ENCODE measurements around the gene MTHFD1L. TPM values are rescaled to one million over a fixed set of nuclear protein-coding genes. Genes with fewer than 3 reads are reported as not detected.

The MTHFD1L gene
- total and polyA plus RNA-seq, 2 donors from 2014 or later = 4.7 to 39.6 TPM

DNA sequence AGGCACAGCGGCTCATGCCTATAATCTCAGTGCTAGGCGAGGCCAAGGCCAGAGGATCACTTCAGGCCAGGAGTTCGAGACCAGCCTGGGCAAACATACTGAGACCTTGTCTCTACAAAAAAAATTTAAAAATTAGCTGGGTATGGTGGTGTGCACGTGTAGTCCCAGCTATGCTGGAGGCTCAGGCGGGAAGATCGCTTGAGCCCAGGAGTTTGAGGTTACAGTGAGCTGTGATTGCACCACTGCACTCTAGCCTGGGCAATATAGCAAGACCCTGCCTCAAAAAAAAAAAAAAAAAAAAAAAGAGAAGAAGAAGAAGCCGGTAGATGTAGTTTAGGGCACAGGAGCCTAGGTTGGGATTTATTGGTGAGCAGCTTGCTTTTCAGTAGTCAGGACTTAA lies 20.7 kb downstream of the MTHFD1L start:
- intact Hi-C loops (cut with DNase I) = no loop called here
- FAIRE-seq = no peak
- peaks cover 0 to 5% (median 2%) of the 10 kb centered on the region in 3 donors for H3K4me1 ChIP-seq (ENCODE audit: control insufficient read depth in 2 of 3, insufficient read depth in 2 of 3, low read depth in 1 of 3, low read length in 3 of 3)
- no peak overlapping the region for H3K9ac ChIP-seq (ENCODE audit: low read length in 3 of 3)
- H3K4me3 ChIP-seq (ENCODE audit: low read length in 3 of 3) = no peak overlapping the region
- no peak overlapping the region for H3K27ac ChIP-seq (ENCODE audit: low read depth in 2 of 2, low read length in 2 of 2)
- TF ChIP-seq, protein P1, sequence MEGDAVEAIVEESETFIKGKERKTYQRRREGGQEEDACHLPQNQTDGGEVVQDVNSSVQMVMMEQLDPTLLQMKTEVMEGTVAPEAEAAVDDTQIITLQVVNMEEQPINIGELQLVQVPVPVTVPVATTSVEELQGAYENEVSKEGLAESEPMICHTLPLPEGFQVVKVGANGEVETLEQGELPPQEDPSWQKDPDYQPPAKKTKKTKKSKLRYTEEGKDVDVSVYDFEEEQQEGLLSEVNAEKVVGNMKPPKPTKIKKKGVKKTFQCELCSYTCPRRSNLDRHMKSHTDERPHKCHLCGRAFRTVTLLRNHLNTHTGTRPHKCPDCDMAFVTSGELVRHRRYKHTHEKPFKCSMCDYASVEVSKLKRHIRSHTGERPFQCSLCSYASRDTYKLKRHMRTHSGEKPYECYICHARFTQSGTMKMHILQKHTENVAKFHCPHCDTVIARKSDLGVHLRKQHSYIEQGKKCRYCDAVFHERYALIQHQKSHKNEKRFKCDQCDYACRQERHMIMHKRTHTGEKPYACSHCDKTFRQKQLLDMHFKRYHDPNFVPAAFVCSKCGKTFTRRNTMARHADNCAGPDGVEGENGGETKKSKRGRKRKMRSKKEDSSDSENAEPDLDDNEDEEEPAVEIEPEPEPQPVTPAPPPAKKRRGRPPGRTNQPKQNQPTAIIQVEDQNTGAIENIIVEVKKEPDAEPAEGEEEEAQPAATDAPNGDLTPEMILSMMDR (IDR thresholded peaks at IDR 0.05; ENCODE audit: borderline replicate concordance, extremely low read depth, insufficient read depth) = no peak
- H3K9me3 ChIP-seq (ENCODE audit: control insufficient read depth in 2 of 3, insufficient read depth in 1 of 3, low read length in 3 of 3) = no peaks in the 10 kb centered on the region
- H3K27me3 ChIP-seq (ENCODE audit: control insufficient read depth, insufficient read depth, low read length) = no peaks in the 10 kb centered on the region
- no peak for DNase-seq
- H3K36me3 ChIP-seq (ENCODE audit: control insufficient read depth in 2 of 3, insufficient read depth in 3 of 3, low read length in 3 of 3) = no peaks in the 10 kb centered on the region

DNA sequence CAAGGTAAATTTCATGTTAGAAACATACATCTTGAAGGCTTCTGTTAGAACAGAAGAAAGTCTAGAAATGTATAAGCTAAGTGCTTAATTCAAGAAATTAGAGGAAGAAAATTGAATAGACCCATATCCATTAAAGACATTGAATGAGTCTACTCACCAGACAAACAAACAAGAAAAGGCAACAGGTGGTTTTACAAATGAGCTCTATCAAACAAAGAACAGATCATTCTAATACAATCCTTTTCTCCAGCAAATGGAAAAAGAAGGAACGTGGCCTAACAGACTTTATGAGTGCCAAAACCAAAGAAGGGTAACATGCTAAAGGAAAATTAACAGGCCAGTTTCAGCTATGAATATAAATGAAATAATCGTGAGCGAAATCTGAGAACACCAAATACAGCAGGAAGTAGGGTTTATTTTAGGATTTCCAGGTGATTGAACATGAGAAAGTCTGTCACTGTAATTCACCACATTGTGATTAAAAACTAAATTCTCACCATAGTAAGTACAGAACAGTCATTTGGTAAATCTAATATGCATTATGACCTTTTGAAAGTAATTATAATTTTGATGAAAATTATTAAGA lies 22.6 kb downstream of the MTHFD1L start:
- FAIRE-seq (no peak), DNase-seq (no peak)
- Histone ChIP-seq H3K36me3 (ENCODE audit: control insufficient read depth in 2 of 3, insufficient read depth in 3 of 3, low read length in 3 of 3) (no peaks in the 10 kb centered on the region), H3K9ac (ENCODE audit: low read length in 3 of 3) (no peak overlapping the region), H3K4me3 (ENCODE audit: low read length in 3 of 3) (no peak overlapping the region), H3K27me3 (ENCODE audit: control insufficient read depth, insufficient read depth, low read length) (no peaks in the 10 kb centered on the region), H3K4me1 (ENCODE audit: control insufficient read depth in 2 of 3, insufficient read depth in 2 of 3, low read depth in 1 of 3, low read length in 3 of 3) (peaks cover 0 to 3% (median 2%) of the 10 kb centered on the region in 3 donors), H3K9me3 (ENCODE audit: control insufficient read depth in 2 of 3, insufficient read depth in 1 of 3, low read length in 3 of 3) (no peaks in the 10 kb centered on the region), H3K27ac (ENCODE audit: low read depth in 2 of 2, low read length in 2 of 2) (no peak overlapping the region)
- intact Hi-C loops (cut with DNase I) = no loop called here
- TF ChIP-seq, protein P1 (IDR thresholded peaks at IDR 0.05; ENCODE audit: borderline replicate concordance, extremely low read depth, insufficient read depth) = no peak

DNA sequence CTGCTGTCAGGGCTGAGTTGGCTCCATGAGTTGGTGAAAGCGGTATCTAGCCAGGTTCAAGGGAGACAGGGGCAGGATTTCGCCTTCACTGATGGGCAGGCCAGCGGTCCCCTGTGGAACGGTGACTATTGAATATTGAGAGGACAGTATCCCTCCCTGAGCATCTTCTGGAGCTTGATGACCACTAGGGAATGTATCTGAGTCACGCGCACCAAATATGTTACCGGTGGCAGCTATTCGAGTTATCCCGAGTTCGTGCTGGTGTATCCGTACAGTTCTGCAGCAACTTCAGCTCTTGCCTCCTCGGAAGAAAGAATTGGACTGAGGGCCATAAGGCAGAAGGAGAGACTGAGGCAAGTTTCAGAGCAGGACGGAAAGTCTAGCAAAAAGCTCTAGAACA lies 24.8 kb downstream of the MTHFD1L start:
- Histone ChIP-seq H3K4me3 (ENCODE audit: low read length in 3 of 3) (no peak overlapping the region), H3K36me3 (ENCODE audit: control insufficient read depth in 2 of 3, insufficient read depth in 3 of 3, low read length in 3 of 3) (no peaks in the 10 kb centered on the region), H3K4me1 (ENCODE audit: control insufficient read depth in 2 of 3, insufficient read depth in 2 of 3, low read depth in 1 of 3, low read length in 3 of 3) (peaks cover 0 to 5% (median 3%) of the 10 kb centered on the region in 3 donors), H3K27ac (ENCODE audit: low read depth in 2 of 2, low read length in 2 of 2) (no peak overlapping the region), H3K9me3 (ENCODE audit: control insufficient read depth in 2 of 3, insufficient read depth in 1 of 3, low read length in 3 of 3) (no peaks in the 10 kb centered on the region), H3K9ac (ENCODE audit: low read length in 3 of 3) (no peak overlapping the region), H3K27me3 (ENCODE audit: control insufficient read depth, insufficient read depth, low read length) (no peaks in the 10 kb centered on the region)
- no peak for FAIRE-seq
- TF ChIP-seq, protein P1 (IDR thresholded peaks at IDR 0.05; ENCODE audit: borderline replicate concordance, extremely low read depth, insufficient read depth) = no peak
- DNase-seq = no peak
- intact Hi-C loops (cut with DNase I) = loop anchor here (5.0 kb wide), 1 partner anchor 437 kb away; no protein-coding TSS in a partner anchor

All from kidney (tissue), 14 donors.